Right renal pelvis (tissue), 4 donors: ENCODE results near the gene FAN1. TPM values are rescaled to one million over a fixed set of nuclear protein-coding genes. Genes with fewer than 3 reads are reported as not detected.

ENCODE experiments used
- DNase-seq, 4 donors: peaks; one replicate each; pipeline ENCODE4 v3.0.0-alpha.2; 2013; ENCODE audit warnings: low read depth in 4 of 4, low spot score in 3 of 4, missing footprints in 1 of 4
- polyA plus RNA-seq, 4 donors: library from polyadenylated mRNA; unstranded; fragments of 120-200 nt; gene quantifications; one replicate each; pipeline ENCODE4 v1.2.1, GENCODE V29; 2013; ENCODE audit not compliant: insufficient read length in 4 of 4

The FAN1 gene
- polyA plus RNA-seq, 4 donors = 26.6 to 36.5 (median 30.9) TPM

GRCh38 chr15:30954674-30955073 is 51.0 kb downstream of the FAN1 start:
- no peak for DNase-seq

- DNase-seq = peak in 1 of 4 donors; percentile 4
Measured at GRCh38 chr15:30956216-30957124, 52.8 kb downstream of the FAN1 start.

- DNase-seq = no peak
Measured at GRCh38 chr15:30958219-30958618, 54.5 kb downstream of the FAN1 start.

GRCh38 chr15:30962079-30962478 is 58.4 kb downstream of the FAN1 start:
- no peak for DNase-seq

- DNase-seq = no peak
Measured at GRCh38 chr15:30962659-30963058, 58.9 kb downstream of the FAN1 start.

GRCh38 chr15:30963681-30964080 is 60.0 kb downstream of the FAN1 start:
- DNase-seq = no peak

GRCh38 chr15:30969724-30970123 is 66.0 kb downstream of the FAN1 start:
- no peak for DNase-seq

- DNase-seq = no peak
Measured at GRCh38 chr15:30973379-30973778, 69.7 kb downstream of the FAN1 start.

GRCh38 chr15:30974112-30974511 is 70.4 kb downstream of the FAN1 start:
- DNase-seq = no peak

- no peak for DNase-seq
Measured at GRCh38 chr15:30978328-30978727, 74.6 kb downstream of the FAN1 start.

GRCh38 chr15:30979457-30979856 is 75.7 kb downstream of the FAN1 start:
- DNase-seq = no peak

- DNase-seq = no peak
Measured at GRCh38 chr15:30984118-30984517, 80.4 kb downstream of the FAN1 start.

- no peak for DNase-seq
Measured at GRCh38 chr15:30984542-30984941, 80.8 kb downstream of the FAN1 start.

GRCh38 chr15:30985081-30985531 is 81.4 kb downstream of the FAN1 start:
- no peak for DNase-seq

- no peak for DNase-seq
Measured at GRCh38 chr15:30990036-30990435, 86.3 kb downstream of the FAN1 start.

- no peak for DNase-seq
Measured at GRCh38 chr15:30990446-30991254, 86.9 kb downstream of the FAN1 start.

GRCh38 chr15:30991255-30992235 is 87.8 kb downstream of the FAN1 start, which contains the start of gene MTMR10:
MTMR10 (minus strand) TSS chr15:30991628; CDS start chr15:30991506, 122 bp downstream.
- DNase-seq = peak in 2 of 4 donors; percentile 53 to 58

GRCh38 chr15:30992249-30992864 is 88.6 kb downstream of the FAN1 start:
- DNase-seq = no peak
